NCI-H446 treated with DMSO at 0.1 percent for 48 hours (cell line): ENCODE measurements around the gene KAZN.
"Not testable (repeated sequence)": the region's sequence is repeated elsewhere in the genome, so short reads cannot be mapped to it uniquely, and the experiment has no call there.

ENCODE experiments used
- DNase-seq: peaks from one replicate; lab custom pipeline; 2025; lab: John Stamatoyannopoulos, UW

KAZN gene

DNA sequence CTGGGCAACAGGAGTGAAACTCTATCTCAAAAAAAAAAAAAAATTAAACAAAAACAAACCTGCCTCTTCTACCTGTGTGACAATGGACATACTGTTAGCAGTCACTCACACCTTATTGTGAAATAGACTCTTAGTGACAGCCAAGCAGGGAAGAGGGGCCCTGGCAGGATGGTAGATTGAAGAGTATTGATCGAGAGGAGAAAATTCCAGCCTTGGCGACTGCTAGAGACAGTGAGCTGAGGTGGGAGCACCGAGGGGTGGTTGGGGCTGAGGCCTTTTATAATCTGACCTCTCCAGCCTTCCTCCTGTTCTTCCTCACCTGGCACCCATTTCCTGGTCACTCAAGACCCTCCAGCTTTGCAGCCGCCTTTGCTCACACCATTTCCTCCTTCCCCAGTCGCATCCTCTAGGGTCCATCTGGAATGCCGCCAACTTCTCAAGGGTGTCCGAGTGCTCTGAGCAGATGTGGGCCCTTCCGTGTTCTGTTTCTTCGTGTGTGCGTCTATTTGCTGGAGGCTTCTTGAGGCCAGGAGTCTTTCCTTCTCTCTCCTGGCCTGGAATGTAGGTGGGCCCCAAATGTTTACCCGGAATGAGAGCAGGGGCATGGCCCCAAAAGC lies 358.2 kb downstream of the KAZN start:
- no peak for DNase-seq

GRCh38 chr1:14957375-14958098 lies 359.1 kb downstream of the KAZN start:
- DNase-seq, result no peak

DNA sequence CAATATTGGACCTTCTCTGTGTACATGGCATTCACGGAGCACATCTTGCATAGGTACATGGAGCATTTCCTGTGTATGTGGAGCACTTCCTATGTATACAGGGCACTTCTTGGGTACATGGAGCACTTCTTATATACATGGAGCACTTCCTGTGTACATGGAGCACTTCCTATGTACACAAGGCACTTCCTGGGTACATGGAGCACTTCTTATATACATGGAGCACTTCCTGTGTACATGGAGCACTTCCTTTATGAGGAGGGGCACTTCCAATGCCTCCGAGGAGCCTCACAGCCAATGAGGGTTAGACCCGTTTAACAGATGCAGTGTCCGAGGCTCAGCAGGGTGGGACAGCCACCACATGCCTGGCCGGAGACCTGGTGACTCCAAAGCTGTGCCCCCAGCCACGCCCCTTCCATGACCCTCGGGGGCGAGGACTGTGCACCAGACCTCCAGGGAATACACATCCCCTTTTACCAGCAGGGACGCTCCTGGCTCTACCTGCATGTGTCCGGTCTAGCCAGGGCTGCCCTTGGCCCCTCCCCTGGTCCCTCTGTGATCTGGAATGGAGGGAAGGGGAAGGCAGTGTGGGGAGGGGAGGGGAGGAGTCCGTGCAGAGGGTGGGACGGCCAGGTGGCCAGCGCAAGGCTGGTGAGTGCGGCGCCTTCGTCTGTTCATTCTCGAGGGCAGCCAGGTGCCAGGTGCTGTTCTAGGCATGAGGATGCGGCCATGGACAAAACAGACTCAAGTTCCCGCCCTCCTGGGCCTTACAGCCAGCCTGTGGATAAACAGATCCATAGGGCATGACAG lies 360.0 kb downstream of the KAZN start:
- no peak for DNase-seq

DNA sequence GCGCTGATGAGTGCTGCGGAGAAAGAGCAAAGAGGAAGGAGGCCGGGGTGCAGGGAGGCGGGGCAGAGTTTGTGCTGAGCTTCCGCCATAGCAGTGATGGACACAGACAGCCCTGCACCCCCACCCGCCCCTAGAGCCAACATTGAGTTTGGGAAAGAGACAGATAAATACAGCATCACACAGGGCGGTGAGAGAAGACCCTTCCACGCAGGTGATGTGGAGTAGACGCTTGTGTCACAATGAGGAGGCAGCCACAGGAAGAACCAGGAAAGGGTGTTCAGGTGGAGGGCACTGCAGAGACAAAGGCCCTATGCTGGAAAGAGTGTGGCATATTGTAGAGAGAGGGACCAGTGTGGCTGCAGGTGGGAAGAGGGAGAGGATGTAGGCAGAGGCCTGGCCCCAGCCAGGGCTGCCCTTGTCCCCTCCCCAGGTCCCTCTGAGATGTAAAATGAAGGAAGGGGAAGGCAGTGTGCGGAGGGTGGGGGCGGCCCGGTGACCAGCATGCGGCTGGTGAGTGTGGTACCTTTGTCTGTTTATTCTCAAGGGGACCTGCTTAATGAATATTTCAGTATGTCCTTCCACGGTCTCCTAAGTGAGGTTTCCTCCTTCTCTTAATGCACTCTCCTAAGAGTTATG lies 360.7 kb downstream of the KAZN start:
- DNase-seq, result no peak

GRCh38 chr1:14961661-14962267 lies 363.3 kb downstream of the KAZN start:
- DNase-seq, result no peak

DNA sequence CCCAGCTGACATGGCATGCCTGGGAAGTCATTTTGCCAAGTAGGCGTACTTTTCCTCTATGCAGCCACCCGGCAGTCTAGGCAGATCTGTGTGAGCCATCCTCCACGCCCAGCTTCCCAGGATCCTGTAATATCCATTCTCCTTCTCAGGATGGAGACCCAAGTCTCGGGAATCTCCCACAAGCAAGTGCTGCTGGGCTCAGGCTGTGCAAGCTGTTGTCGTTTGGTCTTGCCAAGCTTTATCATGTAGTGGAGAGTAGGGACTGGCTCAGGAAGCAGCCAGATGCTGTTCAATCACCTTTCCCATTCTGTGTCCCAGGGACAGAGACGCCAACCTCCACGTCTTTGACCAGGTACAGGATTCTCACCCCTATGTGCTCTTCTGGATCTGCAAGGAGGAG lies 363.9 kb downstream of the KAZN start:
- DNase-seq, result no peak

- not testable (repeated sequence) for DNase-seq
Observed at GRCh38 chr1:14963791-14964710, 365.6 kb downstream of the KAZN start.

GRCh38 chr1:14964711-14965055 lies 366.2 kb downstream of the KAZN start:
- DNase-seq, result no peak

DNA sequence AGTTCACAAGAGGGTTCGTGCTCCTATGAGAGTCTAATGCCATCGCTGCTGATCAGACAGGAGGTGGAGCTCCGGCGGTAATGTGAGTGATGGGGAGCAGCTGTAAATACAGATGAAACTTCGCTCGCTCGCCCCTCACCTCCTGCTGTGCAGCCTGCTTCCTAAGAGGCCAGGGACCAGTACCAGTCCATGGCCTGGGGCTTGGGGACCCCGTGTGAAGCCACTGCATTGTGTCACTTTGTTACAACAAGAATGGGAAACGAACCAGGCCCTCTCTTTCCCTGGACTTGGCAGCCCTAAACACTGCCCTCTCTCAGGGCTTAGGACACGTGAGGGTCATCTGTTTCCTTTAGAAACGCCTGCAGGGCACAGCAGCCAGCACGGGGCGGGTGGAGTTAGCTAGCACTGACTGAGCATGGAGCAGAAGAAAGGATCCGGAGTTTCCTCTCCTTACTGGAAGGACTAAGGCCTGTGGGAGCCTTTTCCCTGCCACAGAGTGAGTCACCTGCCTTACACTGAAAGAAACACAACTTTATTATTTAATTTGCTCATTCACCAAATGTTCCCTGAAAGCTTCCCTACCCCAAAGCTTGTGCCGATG lies 369.9 kb downstream of the KAZN start:
- no peak for DNase-seq

GRCh38 chr1:14969006-14969405 lies 370.5 kb downstream of the KAZN start:
- DNase-seq, result no peak

DNA sequence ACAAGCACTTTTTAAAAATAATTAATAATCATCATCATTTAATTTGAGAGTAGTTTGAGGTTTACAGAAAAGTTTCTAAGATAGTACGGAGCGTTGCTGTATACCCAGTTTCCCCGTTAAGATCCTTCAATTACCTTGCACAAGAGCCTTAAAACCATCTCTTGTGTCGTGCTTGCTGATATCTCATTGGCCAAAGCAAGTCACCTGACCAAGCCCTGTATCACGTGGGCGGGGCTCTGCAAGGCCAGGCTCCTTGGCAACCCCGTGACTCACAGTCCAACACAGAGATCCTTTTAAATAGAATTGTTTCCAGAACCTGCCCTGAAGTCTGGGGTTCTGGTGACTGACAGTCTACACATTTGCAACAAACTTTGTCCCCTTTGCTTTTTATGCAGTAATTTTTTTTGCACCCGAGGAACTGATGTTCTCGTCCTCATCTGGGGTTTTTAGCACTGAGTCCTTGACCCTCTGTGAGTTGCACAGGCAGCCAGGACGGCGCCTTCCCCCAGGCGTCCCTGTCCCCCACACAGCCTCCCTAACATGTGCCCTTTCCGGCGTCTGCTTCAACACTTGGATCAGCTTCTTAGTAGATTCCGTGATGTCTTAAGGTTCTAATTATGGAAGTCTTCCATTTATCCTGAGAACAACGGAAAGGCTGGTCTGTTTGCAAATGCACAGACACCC lies 371.8 kb downstream of the KAZN start:
- DNase-seq, result no peak

- no peak for DNase-seq
Observed at GRCh38 chr1:14970799-14971141, 372.3 kb downstream of the KAZN start.

DNA sequence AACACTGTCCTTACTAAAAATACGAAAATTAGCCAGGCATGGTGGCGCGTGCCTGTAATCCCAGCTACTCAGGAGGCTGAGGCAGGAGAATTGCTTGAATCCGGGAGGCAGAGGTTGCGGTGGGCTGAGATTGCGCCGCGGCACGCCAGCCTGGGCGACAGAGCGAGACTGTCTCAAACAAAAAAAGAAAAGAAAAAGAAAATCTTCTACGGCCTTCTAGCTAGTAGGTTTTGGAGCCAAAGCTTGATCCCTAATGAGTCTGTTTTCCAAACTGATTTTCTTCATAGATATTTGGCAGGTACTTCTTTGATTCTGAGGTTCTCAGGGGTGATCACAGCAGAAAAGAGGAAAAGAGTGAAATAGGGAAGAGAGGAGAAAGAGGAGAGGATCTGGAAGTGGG lies 372.7 kb downstream of the KAZN start:
- no peak for DNase-seq

DNA sequence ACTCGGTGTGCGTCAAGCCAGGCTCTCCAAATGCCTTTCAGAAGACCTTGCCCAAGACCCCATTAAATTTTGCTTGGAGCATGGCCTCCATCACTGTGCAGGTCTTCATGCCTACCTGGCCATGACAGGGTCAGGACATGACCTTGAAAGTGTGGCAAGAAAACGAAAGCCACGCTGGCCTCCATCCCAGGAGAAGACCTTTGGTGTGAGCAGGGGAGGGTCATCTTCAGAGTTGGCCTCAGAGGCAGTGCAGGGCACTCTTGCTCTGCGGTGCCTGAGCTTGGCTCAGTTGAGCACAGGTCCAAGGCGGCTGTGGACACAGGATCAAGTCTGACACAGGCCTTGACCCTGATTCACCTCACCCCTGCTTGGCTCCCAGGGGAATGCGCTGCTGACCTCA lies 373.6 kb downstream of the KAZN start:
- no peak for DNase-seq

DNA sequence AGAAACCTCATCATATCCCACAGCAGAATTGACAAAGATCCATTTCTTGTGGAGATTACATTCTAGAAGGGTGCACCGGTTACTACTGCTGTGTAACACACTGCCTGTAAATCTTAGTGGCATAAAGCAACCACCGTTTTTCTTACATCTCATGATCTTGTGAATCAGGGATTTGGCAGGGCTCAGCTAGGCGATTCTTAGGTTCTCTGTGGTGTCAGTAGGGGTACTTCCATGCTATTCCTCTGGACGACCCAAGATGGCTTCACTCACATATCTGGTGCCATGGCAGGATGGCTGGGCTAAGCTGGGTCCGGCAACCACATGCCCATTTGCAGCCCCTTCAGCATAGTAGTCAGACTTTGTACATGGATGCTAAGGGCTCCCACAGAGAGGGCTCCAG lies 375.3 kb downstream of the KAZN start:
- no peak for DNase-seq

- DNase-seq, result no peak
Observed at GRCh38 chr1:14974361-14974760, 375.9 kb downstream of the KAZN start.

DNA sequence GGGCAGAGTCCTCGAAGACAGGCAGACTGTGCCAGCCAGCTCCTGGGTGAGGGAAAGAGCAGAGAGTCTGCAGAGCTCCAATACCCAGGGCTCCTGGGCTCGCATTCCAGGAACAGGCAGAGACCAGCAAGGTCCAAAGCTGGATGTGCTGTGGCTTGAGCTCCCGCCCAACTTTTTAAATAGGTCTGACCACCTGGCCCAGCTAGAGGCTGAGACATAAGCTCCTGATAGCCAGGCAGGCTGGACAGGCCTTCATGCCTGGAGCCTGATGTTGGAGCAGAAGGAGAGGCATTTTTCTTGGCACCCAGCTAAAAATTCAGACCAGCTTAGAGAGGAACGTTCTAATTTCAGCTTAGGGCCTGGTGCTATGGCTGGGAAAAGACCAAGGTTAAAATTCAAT lies 376.6 kb downstream of the KAZN start:
- peak; percentile 57 for DNase-seq

DNA sequence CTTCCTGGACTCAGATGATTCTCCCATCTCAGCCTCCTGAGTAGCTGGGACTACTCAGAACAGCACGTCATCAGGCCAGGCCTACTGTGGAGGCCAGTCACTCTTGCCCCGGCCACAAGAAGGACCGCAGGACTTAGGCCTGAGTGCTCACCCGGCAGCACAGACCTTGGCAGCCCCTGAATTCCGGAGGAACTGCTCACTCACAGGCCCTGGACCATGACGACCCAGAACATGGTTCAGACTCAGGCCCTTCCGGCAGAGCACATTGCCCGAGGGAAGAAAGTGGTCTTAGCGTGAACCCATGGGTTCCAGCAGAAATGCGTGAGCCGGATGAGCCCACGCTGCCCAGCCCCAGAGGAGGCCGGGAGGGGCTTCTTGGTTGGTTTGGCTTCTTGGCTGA lies 377.8 kb downstream of the KAZN start:
- DNase-seq, result no peak

DNA sequence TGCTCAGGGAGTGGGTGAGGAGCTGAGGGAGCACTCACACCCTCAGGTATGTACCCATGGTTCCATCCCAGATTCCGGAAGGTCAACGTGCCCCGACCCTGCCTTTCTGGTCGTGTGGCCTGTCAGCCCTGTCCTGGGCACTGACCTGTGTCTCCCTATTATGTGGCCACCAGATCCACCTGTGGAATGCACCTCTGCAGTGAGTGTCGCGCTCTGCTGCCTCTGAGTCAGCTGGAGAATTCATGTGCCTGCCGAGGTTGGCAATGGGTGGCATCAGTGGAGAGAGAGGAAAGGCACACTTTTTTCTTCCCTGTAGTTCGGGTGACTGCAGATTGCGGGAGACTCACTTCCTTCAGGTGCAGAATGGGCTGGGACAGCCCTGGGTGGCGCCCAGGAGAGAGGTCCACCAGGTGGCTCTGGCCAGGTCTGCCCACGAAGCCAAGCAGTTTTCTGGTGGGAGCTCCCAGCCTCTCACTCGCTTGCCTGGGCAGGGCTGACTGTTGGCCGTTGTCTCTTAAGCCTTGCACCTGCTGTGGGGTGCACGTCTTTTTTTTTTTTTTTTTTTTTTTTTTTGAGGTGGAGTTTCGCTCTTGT lies 378.9 kb downstream of the KAZN start:
- DNase-seq, result no peak

GRCh38 chr1:14980621-14981218 lies 382.2 kb downstream of the KAZN start:
- DNase-seq, result no peak
